Prostate gland (tissue), 2 donors: ENCODE measurements around the gene KIAA0232.

Experiments used
- CTCF ChIP-seq, 4 experiments: fragments of 200-600 bp in 2 of 4; fragments of 450-650 bp in 2 of 4; sonication (generic) in 2 of 4; IDR thresholded peaks; 1 replicate in 3 of 4; 2 replicates in 1 of 4; pipeline ENCODE4 v1.5.1; 2016 to 2019; ENCODE audit warnings: antibody characterized with exemption in 4 of 4, mild to moderate bottlenecking in 2 of 4, moderate library complexity in 2 of 4
- POLR2A ChIP-seq: fragments of 450-650 bp; IDR thresholded peaks from one replicate; pipeline ENCODE4 v1.6.1; 2016; ENCODE audit warnings: antibody characterized with exemption, mild to moderate bottlenecking

GRCh38 chr4:6765703-6766102, 16.8 kb upstream of the KIAA0232 start:
- no peak for TF ChIP-seq POLR2A
- no peak for TF ChIP-seq CTCF (IDR thresholded peaks at IDR 0.05)
